ENCODE data around the gene PDK2. TPM values are rescaled to one million over a fixed set of nuclear protein-coding genes. Genes with fewer than 3 reads are reported as not detected.

PDK2 gene
- total and polyA plus RNA-seq, 9 of the 15 experiments (the other 6 are each of a cell fraction or from before 2014, with no cell fraction given) = 0.03 to 2.5 (median 1.4) TPM

DNA sequence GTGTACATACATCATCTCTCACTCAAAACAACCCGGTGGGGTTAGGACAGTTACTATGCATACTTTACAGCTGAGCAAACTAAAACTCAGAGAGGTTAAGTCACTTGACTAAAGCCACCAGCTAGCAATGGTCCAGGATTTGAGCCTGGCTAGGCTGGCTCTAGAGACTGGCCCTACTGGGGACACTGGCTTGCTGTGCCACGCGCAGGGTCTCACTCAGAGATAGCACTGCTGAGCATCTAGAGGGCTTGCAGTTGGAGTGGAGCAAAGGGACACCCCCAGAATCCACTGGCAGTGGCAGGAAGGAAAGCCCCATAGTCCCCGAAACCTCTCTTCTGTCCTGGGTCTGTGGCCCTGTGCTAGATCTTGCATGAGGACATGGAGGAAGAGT lies 23.7 kb downstream of the PDK2 start (continued):
- TF ChIP-seq, protein P1, sequence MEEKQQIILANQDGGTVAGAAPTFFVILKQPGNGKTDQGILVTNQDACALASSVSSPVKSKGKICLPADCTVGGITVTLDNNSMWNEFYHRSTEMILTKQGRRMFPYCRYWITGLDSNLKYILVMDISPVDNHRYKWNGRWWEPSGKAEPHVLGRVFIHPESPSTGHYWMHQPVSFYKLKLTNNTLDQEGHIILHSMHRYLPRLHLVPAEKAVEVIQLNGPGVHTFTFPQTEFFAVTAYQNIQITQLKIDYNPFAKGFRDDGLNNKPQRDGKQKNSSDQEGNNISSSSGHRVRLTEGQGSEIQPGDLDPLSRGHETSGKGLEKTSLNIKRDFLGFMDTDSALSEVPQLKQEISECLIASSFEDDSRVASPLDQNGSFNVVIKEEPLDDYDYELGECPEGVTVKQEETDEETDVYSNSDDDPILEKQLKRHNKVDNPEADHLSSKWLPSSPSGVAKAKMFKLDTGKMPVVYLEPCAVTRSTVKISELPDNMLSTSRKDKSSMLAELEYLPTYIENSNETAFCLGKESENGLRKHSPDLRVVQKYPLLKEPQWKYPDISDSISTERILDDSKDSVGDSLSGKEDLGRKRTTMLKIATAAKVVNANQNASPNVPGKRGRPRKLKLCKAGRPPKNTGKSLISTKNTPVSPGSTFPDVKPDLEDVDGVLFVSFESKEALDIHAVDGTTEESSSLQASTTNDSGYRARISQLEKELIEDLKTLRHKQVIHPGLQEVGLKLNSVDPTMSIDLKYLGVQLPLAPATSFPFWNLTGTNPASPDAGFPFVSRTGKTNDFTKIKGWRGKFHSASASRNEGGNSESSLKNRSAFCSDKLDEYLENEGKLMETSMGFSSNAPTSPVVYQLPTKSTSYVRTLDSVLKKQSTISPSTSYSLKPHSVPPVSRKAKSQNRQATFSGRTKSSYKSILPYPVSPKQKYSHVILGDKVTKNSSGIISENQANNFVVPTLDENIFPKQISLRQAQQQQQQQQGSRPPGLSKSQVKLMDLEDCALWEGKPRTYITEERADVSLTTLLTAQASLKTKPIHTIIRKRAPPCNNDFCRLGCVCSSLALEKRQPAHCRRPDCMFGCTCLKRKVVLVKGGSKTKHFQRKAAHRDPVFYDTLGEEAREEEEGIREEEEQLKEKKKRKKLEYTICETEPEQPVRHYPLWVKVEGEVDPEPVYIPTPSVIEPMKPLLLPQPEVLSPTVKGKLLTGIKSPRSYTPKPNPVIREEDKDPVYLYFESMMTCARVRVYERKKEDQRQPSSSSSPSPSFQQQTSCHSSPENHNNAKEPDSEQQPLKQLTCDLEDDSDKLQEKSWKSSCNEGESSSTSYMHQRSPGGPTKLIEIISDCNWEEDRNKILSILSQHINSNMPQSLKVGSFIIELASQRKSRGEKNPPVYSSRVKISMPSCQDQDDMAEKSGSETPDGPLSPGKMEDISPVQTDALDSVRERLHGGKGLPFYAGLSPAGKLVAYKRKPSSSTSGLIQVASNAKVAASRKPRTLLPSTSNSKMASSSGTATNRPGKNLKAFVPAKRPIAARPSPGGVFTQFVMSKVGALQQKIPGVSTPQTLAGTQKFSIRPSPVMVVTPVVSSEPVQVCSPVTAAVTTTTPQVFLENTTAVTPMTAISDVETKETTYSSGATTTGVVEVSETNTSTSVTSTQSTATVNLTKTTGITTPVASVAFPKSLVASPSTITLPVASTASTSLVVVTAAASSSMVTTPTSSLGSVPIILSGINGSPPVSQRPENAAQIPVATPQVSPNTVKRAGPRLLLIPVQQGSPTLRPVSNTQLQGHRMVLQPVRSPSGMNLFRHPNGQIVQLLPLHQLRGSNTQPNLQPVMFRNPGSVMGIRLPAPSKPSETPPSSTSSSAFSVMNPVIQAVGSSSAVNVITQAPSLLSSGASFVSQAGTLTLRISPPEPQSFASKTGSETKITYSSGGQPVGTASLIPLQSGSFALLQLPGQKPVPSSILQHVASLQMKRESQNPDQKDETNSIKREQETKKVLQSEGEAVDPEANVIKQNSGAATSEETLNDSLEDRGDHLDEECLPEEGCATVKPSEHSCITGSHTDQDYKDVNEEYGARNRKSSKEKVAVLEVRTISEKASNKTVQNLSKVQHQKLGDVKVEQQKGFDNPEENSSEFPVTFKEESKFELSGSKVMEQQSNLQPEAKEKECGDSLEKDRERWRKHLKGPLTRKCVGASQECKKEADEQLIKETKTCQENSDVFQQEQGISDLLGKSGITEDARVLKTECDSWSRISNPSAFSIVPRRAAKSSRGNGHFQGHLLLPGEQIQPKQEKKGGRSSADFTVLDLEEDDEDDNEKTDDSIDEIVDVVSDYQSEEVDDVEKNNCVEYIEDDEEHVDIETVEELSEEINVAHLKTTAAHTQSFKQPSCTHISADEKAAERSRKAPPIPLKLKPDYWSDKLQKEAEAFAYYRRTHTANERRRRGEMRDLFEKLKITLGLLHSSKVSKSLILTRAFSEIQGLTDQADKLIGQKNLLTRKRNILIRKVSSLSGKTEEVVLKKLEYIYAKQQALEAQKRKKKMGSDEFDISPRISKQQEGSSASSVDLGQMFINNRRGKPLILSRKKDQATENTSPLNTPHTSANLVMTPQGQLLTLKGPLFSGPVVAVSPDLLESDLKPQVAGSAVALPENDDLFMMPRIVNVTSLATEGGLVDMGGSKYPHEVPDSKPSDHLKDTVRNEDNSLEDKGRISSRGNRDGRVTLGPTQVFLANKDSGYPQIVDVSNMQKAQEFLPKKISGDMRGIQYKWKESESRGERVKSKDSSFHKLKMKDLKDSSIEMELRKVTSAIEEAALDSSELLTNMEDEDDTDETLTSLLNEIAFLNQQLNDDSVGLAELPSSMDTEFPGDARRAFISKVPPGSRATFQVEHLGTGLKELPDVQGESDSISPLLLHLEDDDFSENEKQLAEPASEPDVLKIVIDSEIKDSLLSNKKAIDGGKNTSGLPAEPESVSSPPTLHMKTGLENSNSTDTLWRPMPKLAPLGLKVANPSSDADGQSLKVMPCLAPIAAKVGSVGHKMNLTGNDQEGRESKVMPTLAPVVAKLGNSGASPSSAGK (IDR thresholded peaks at IDR 0.05) = no peak
- TF ChIP-seq SETDB1 (IDR thresholded peaks at IDR 0.05; ENCODE audit: low read length) = no peak

Data from K562 (cell line).